ENCODE measurements around the gene AVPR1A. TPM values are rescaled to one million over a fixed set of nuclear protein-coding genes. Genes with fewer than 3 reads are reported as not detected.

Gene AVPR1A
- total RNA-seq, 4 donors from 2014 or later = 5.2 to 10.0 (median 7.9) TPM

DNA sequence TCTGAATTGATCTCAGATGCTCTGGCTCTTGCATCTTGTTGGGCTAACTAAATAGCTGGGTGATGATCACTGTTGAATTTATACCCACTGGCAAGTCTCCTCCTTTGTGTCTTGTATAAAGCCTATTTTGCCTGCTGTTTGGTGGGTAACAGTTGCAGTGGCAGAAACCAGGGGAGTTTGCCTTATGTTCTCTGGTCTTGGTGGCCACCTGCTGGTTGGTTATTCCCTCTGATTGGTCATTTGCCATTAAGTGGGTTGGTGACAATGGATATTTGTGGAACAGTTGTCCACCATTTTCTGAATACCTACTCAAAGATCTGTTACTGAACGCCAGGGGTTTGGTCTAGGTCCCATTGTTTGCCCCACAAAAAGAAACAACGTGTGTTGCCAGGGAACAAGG lies 52.1 kb downstream of the AVPR1A start:
- 71% methylated on average over 2 of the region's 2 CpGs for WGBS
- no peak overlapping the region for H3K4me3 ChIP-seq
- H3K36me3 ChIP-seq = no peaks in the 10 kb centered on the region
- TF ChIP-seq, protein P1, sequence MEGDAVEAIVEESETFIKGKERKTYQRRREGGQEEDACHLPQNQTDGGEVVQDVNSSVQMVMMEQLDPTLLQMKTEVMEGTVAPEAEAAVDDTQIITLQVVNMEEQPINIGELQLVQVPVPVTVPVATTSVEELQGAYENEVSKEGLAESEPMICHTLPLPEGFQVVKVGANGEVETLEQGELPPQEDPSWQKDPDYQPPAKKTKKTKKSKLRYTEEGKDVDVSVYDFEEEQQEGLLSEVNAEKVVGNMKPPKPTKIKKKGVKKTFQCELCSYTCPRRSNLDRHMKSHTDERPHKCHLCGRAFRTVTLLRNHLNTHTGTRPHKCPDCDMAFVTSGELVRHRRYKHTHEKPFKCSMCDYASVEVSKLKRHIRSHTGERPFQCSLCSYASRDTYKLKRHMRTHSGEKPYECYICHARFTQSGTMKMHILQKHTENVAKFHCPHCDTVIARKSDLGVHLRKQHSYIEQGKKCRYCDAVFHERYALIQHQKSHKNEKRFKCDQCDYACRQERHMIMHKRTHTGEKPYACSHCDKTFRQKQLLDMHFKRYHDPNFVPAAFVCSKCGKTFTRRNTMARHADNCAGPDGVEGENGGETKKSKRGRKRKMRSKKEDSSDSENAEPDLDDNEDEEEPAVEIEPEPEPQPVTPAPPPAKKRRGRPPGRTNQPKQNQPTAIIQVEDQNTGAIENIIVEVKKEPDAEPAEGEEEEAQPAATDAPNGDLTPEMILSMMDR (IDR thresholded peaks at IDR 0.05) = no peak
- TF ChIP-seq POLR2A (IDR thresholded peaks at IDR 0.05) (no peak), EP300 (IDR thresholded peaks at IDR 0.05) (no peak), POLR2AphosphoS5 (IDR thresholded peaks at IDR 0.05) (no peak)
- DNase-seq (ENCODE audit: low spot score in 2 of 2) = no peak
- no peak overlapping the region for H3K27ac ChIP-seq
- no peaks in the 10 kb centered on the region for H3K9me3 ChIP-seq
- H3K27me3 ChIP-seq = no peaks in the 10 kb centered on the region
- no peaks in the 10 kb centered on the region for H3K4me1 ChIP-seq

GRCh38 chr12:63095369-63095980 lies 55.5 kb downstream of the AVPR1A start:
- Histone ChIP-seq H3K27ac (no peak overlapping the region), H3K4me1 (no peaks in the 10 kb centered on the region), H3K4me3 (no peak overlapping the region), H3K9me3 (no peaks in the 10 kb centered on the region), H3K36me3 (no peaks in the 10 kb centered on the region), H3K27me3 (no peaks in the 10 kb centered on the region)
- no peak for DNase-seq (ENCODE audit: low spot score in 2 of 2)
- TF ChIP-seq, protein P1 (IDR thresholded peaks at IDR 0.05) = no peak
- TF ChIP-seq POLR2A (IDR thresholded peaks at IDR 0.05) = no peak
- no peak for TF ChIP-seq EP300 (IDR thresholded peaks at IDR 0.05)
- no peak for TF ChIP-seq POLR2AphosphoS5 (IDR thresholded peaks at IDR 0.05)
- WGBS = 87% methylated on average over 7 of the region's 7 CpGs

DNA sequence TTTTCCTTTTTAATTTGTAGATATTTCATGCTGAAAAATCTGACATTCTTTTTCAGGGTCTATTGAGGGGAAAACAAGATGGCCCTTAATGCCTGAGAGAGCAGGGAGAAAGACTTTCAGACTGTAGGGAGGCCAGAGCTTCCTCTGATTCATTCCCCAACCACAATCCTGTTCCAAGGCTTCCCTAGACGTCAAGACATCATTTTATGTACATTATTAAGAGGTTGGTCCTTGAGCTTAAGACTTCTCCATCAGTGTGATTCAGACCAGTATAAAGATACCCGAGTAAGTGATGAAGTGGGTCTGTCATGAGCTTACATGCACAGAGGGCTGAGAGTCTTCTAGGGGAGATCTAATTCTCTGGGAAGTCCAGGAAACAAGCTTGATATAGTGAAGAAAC lies 57.3 kb downstream of the AVPR1A start:
- no peak overlapping the region for H3K27ac ChIP-seq
- H3K27me3 ChIP-seq = no peaks in the 10 kb centered on the region
- TF ChIP-seq POLR2A (IDR thresholded peaks at IDR 0.05) (no peak), POLR2AphosphoS5 (IDR thresholded peaks at IDR 0.05) (no peak), EP300 (IDR thresholded peaks at IDR 0.05) (no peak)
- TF ChIP-seq, protein P1 (IDR thresholded peaks at IDR 0.05) = no peak
- H3K36me3 ChIP-seq = no peaks in the 10 kb centered on the region
- no peak for DNase-seq (ENCODE audit: low spot score in 2 of 2)
- H3K4me3 ChIP-seq = no peak overlapping the region
- no peaks in the 10 kb centered on the region for H3K9me3 ChIP-seq
- WGBS = 67% methylated on average over 2 of the region's 2 CpGs
- H3K4me1 ChIP-seq = no peaks in the 10 kb centered on the region

DNA sequence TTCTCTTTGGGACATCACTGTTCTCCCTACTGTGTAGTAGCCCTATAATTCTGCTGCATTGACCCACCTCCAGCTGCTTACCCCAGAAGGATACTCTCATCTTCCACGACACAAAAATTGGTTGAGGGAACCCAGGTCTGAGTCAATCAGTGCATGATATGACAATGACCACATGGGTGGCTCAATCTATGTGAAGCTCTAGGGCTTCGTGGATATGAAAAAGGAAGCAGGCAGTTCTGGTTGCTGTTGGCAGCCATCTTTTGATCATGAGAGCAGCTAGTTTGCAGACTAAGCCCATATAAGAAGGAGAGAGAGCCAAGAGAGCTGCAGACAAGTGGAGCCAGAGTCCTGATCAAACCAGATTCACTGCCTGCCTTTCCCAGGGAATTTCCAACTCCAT lies 57.9 kb downstream of the AVPR1A start:
- no peaks in the 10 kb centered on the region for H3K4me1 ChIP-seq
- TF ChIP-seq POLR2AphosphoS5 (IDR thresholded peaks at IDR 0.05) = no peak
- TF ChIP-seq, protein P1 (IDR thresholded peaks at IDR 0.05) = no peak
- TF ChIP-seq EP300 (IDR thresholded peaks at IDR 0.05) = no peak
- TF ChIP-seq POLR2A (IDR thresholded peaks at IDR 0.05) = no peak
- H3K9me3 ChIP-seq = no peaks in the 10 kb centered on the region
- no peak overlapping the region for H3K27ac ChIP-seq
- H3K27me3 ChIP-seq = no peaks in the 10 kb centered on the region
- H3K36me3 ChIP-seq = no peaks in the 10 kb centered on the region
- no peak for DNase-seq (ENCODE audit: low spot score in 2 of 2)
- 60% methylated on average over 2 of the region's 2 CpGs for WGBS
- H3K4me3 ChIP-seq = no peak overlapping the region

Other genes starting within 250 kb of the AVPR1A start
- gene PPM1H, start 216.1 kb downstream of the AVPR1A start, total RNA-seq = 1 to 10 TPM; 2.3 to 8.1 (median 4.9) TPM